Natural killer cell (primary cell): ENCODE results near the gene NLRP8. TPM values are rescaled to one million over a fixed set of nuclear protein-coding genes. Genes with fewer than 3 reads are reported as not detected.
"Not testable (repeated sequence)": the region's sequence is repeated elsewhere in the genome, so short reads cannot be mapped to it uniquely, and the experiment has no call there.

Source experiments
- ATAC-seq, 3 donors: fragments of 150-1000 bp in 2 of 3; fragments of 200-7000 bp in 1 of 3; cut with Tn5 transposase; 1 replicate in 1 of 3; 2 replicates in 2 of 3; pipeline ENCODE4 v1.10.0; 2021; ENCODE audit warnings: mild to moderate bottlenecking in 2 of 3, moderate library complexity in 2 of 3
- DNase-seq, 2 donors: peaks; one replicate each; pipeline versions ENCODE4 v3.0.0 to v3.0.0-alpha.2; 2013 to 2021; ENCODE audit warnings: mixed read lengths in 1 of 2
- H3K27ac ChIP-seq: one replicate; pipeline ENCODE4 v1.5.1; 2013; ENCODE audit warnings: mild to moderate bottlenecking, low read length
- H3K27me3 ChIP-seq: one replicate; pipeline ENCODE4 v1.6.1; 2013; ENCODE audit warnings: low read length; ENCODE audit not compliant: control insufficient read depth, insufficient read depth
- H3K36me3 ChIP-seq: one replicate; pipeline ENCODE4 v1.6.1; 2013; ENCODE audit warnings: low read length; ENCODE audit not compliant: control insufficient read depth, insufficient read depth
- H3K4me1 ChIP-seq: one replicate; pipeline ENCODE4 v1.6.1; 2013; ENCODE audit warnings: low read length; ENCODE audit not compliant: control insufficient read depth, insufficient read depth
- H3K4me3 ChIP-seq: one replicate; pipeline ENCODE4 v1.5.1; 2013; ENCODE audit warnings: low read length
- H3K9me3 ChIP-seq: one replicate; pipeline ENCODE4 v1.6.1; 2013; ENCODE audit warnings: low read length; ENCODE audit not compliant: control insufficient read depth, insufficient read depth
- H3K27ac Mint-ChIP-seq, 2 donors: one replicate each; pipeline ENCODE4 v1.8.0; 2022; ENCODE audit warnings: mild to moderate bottlenecking in 2 of 2, mixed read lengths in 2 of 2, moderate library complexity in 1 of 2
- H3K27me3 Mint-ChIP-seq, 2 donors: one replicate each; pipeline ENCODE4 v1.8.0; 2022; ENCODE audit warnings: low read depth in 2 of 2, mixed read lengths in 2 of 2
- H3K36me3 Mint-ChIP-seq: one replicate; pipeline ENCODE4 v1.8.0; 2022; ENCODE audit warnings: mixed read lengths
- H3K4me1 Mint-ChIP-seq, 2 donors: one replicate each; pipeline ENCODE4 v1.8.0; 2022; ENCODE audit warnings: mixed read lengths in 2 of 2
- H3K4me3 Mint-ChIP-seq: one replicate; pipeline ENCODE4 v1.8.0; 2022; ENCODE audit warnings: mild to moderate bottlenecking, moderate library complexity, mixed read lengths
- H3K9me3 Mint-ChIP-seq, 2 donors: one replicate each; pipeline ENCODE4 v1.8.0; 2022; ENCODE audit warnings: mixed read lengths in 2 of 2
- CTCF ChIP-seq: fragments of 200-600 bp; IDR thresholded peaks from one replicate; pipeline ENCODE4 v1.8.0; 2022; ENCODE audit warnings: antibody characterized with exemption
- WGBS: methylation state at CpG from one replicate; pipeline ENCODE4 v1.1.7; 2013; ENCODE audit warnings: missing lambda C conversion rate; ENCODE audit not compliant: insufficient coverage; 5-methylcytosine and 5-hydroxymethylcytosine counted together
- intact Hi-C: fragments of 100-400 bp; cut with micrococcal nuclease; formaldehyde crosslinking; loops from one replicate; pipeline ENCODE4 v1.14.2; 2022
- total RNA-seq, 4 donors: library from RNA; stranded (reverse); fragments of 120-200 nt in 1 of 4; gene quantifications; one replicate each; pipeline versions ENCODE4 v1.2.3 to v1.2.4, GENCODE V29; 2013 to 2022

Gene NLRP8
- total RNA-seq, 3 donors from 2014 or later (not counting 1 experiment from before 2014, with no cell fraction given): not detected

- H3K4me1 ChIP-seq: no peaks in the 10 kb centered on the region
- Mint-ChIP-seq H3K4me1 (no peaks in the 10 kb centered on the region), H3K4me3 (no peak overlapping the region), H3K9me3 (peaks cover 0 to 8% of the 10 kb centered on the region in 2 donors), H3K36me3 (no peaks in the 10 kb centered on the region), H3K27me3 (no peaks in the 10 kb centered on the region), H3K27ac (no peak overlapping the region)
- no peak overlapping the region for H3K27ac ChIP-seq
- no peaks in the 10 kb centered on the region for H3K27me3 ChIP-seq
- H3K9me3 ChIP-seq: peaks cover 4% of the 10 kb centered on the region
- no peak for TF ChIP-seq CTCF
- intact Hi-C loops: no loop called here
- DNase-seq (no peak), ATAC-seq (no peak)
- no peaks in the 10 kb centered on the region for H3K36me3 ChIP-seq
- 44% methylated on average over 1 of the region's 1 CpG for WGBS
- no peak overlapping the region for H3K4me3 ChIP-seq
Observed at GRCh38 chr19:55993492-55993891, 45.9 kb downstream of the NLRP8 start.

GRCh38 chr19:56014765-56015164, 67.1 kb downstream of the NLRP8 start:
- DNase-seq: no peak
- no peaks in the 10 kb centered on the region for H3K4me1 Mint-ChIP-seq
- Histone ChIP-seq H3K4me1 (no peaks in the 10 kb centered on the region), H3K36me3 (no peaks in the 10 kb centered on the region), H3K9me3 (no peaks in the 10 kb centered on the region), H3K27ac (no peak overlapping the region), H3K27me3 (no peaks in the 10 kb centered on the region), H3K4me3 (no peak overlapping the region)
- WGBS: 67% methylated on average over 1 of the region's 1 CpG
- no peak for TF ChIP-seq CTCF
- peaks cover 12% of the 10 kb centered on the region for H3K36me3 Mint-ChIP-seq
- H3K27ac Mint-ChIP-seq: no peak overlapping the region
- no peak overlapping the region for H3K4me3 Mint-ChIP-seq
- no peaks in the 10 kb centered on the region for H3K27me3 Mint-ChIP-seq
- peaks cover 0 to 3% of the 10 kb centered on the region in 2 donors for H3K9me3 Mint-ChIP-seq
- intact Hi-C loops: no loop called here
- no peak for ATAC-seq

DNA sequence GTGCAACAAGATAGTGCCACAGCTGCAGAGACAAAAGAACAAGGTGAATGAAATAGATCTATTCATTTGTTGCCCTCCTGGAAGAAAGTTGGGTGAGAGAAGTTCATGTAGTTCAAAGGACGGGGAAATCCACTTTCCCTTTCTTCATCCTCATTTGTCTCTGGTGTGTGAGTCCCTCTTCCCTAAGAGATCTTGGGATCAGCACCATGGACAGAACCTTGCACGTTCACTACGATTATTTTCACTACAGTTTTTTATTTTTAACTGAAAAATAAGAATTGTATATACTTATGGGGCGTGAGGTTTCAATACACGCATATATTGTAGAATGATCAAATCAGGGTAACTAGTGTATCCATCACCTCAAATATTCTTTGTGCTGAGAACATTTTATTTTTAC, 68.1 kb downstream of the NLRP8 start:
- H3K9me3 Mint-ChIP-seq: peaks cover 0 to 3% of the 10 kb centered on the region in 2 donors
- no peaks in the 10 kb centered on the region for H3K36me3 ChIP-seq
- H3K36me3 Mint-ChIP-seq: peaks cover 12% of the 10 kb centered on the region
- no peaks in the 10 kb centered on the region for H3K4me1 Mint-ChIP-seq
- intact Hi-C loops: no loop called here
- no peak overlapping the region for H3K27ac Mint-ChIP-seq
- DNase-seq (no peak), ATAC-seq (no peak)
- no peaks in the 10 kb centered on the region for H3K9me3 ChIP-seq
- no peaks in the 10 kb centered on the region for H3K27me3 Mint-ChIP-seq
- no peak for TF ChIP-seq CTCF
- no peak overlapping the region for H3K27ac ChIP-seq
- H3K4me3 Mint-ChIP-seq: no peak overlapping the region
- WGBS: 60% methylated on average over 1 of the region's 5 CpGs
- no peak overlapping the region for H3K4me3 ChIP-seq
- no peaks in the 10 kb centered on the region for H3K27me3 ChIP-seq
- no peaks in the 10 kb centered on the region for H3K4me1 ChIP-seq

DNA sequence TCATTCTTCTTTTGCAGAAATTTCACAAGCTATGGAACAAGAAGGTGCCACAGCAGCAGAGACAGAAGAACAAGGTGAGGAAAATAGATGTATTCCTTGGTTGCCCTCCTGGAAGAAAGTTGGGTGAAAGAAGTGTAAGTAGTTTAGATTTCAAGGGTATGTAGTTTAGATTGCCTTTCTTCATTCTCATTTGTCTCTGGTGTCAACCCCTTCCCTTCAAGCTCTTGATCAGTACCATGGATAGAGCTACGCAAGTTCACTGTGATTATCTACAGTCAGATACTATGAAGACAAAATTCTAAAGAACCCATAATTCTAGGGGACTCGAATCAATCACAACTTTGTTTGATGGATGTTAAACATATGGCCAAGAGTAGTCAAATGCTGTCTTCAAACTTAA, 71.7 kb downstream of the NLRP8 start:
- H3K4me3 ChIP-seq, H3K9me3 ChIP-seq, H3K27me3 ChIP-seq, ATAC-seq, H3K36me3 ChIP-seq, H3K27ac Mint-ChIP-seq, H3K9me3 Mint-ChIP-seq, DNase-seq, H3K4me1 ChIP-seq, H3K27ac ChIP-seq, H3K4me3 Mint-ChIP-seq, intact Hi-C loops, H3K4me1 Mint-ChIP-seq, H3K27me3 Mint-ChIP-seq: not testable (repeated sequence)
- peaks cover 12% of the 10 kb centered on the region for H3K36me3 Mint-ChIP-seq
- no CpG with 5 or more reads among the region's 2 CpGs for WGBS

GRCh38 chr19:56020355-56020975, 72.8 kb downstream of the NLRP8 start:
- H3K4me3 ChIP-seq, H3K27me3 Mint-ChIP-seq, H3K9me3 ChIP-seq, intact Hi-C loops, H3K9me3 Mint-ChIP-seq, ATAC-seq, H3K4me1 Mint-ChIP-seq, H3K4me3 Mint-ChIP-seq, H3K27me3 ChIP-seq, H3K27ac Mint-ChIP-seq, H3K4me1 ChIP-seq, H3K27ac ChIP-seq, H3K36me3 ChIP-seq, DNase-seq: not testable (repeated sequence)
- WGBS: 63% methylated on average over 5 of the region's 7 CpGs
- H3K36me3 Mint-ChIP-seq: peaks cover 12% of the 10 kb centered on the region
